Measurements from ENCODE around the gene ZNF580.

The ZNF580 gene

GRCh38 chr19:55674459-55674840, 33.6 kb downstream of the ZNF580 start:
- H3K4me3 ChIP-seq (ENCODE audit: low read depth, low read length) = peak overlapping the region; percentile 94
- TF ChIP-seq CTCF (IDR thresholded peaks at IDR 0.05; ENCODE audit: borderline replicate concordance, insufficient read depth, low read depth, low read length) = no peak

GRCh38 chr19:55674841-55675660, 34.2 kb downstream of the ZNF580 start, which contains the start of gene EPN1:
Gene EPN1, plus strand, starts transcription at chr19:55675226. Its CDS starts 3,402 bp downstream, at chr19:55678628.
- TF ChIP-seq CTCF (IDR thresholded peaks at IDR 0.05; ENCODE audit: borderline replicate concordance, insufficient read depth, low read depth, low read length) = no peak
- H3K4me3 ChIP-seq (ENCODE audit: low read depth, low read length) = peak within 1 kb of the TSS; percentile 94

DNA sequence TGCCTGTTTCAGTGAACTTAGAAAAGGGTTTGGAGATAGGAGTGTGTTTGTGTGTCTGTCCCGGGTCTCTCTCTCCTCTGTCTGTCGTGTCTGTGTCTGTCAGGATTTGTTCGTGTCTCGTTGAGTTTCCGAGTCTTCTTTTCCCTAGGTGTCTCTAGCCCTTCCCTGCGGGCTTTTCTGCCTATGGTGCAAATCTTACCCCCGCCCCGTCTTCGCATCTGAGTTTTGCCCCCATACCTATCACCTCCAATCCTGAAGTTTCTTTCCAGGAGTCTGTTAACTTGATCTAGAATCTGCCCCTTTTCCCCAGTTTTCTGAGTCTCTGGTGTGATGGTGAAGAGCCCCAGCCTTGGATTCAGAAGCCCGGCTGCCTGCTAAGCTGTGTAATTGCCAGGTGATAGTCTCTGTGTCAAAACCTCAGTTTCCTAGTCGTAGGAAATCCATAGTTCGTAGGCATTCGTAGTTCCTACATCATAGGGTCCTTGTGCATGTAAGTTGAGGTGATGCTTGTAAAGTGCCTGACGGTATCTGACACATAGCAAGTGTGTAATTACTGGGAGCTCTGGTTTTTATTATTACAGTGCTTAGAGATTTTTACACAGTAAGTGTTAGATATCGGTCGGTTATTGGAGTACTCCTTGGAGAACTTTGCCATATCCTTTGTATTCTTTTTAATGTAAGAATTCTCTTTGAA, 35.0 kb downstream of the ZNF580 start:
- H3K4me3 ChIP-seq (ENCODE audit: low read depth, low read length) = peak overlapping the region; percentile 94

DNA sequence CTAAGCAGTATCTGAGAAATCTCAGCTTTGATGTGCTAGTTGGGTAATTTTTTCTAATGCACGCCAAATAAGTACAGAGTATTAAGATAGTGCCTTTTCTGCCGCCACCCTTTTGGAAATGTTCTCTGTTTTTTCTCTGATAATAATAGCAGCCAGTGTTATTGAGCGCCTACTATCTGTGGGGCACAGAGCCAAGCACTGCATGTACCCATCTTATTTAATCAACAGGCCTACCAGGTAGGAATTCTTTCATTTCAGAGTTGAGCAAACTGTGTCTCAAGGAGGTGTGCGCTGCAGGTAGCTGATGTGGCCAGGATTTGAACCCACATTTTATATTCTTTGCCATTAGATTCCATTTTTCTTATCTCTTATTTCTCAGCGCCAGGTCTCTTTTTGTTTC, 35.6 kb downstream of the ZNF580 start:
- peak overlapping the region; percentile 94 for H3K4me3 ChIP-seq (ENCODE audit: low read depth, low read length)
- TF ChIP-seq CTCF (IDR thresholded peaks at IDR 0.05; ENCODE audit: borderline replicate concordance, insufficient read depth, low read depth, low read length) = no peak

More for the DNA sequence above, 35.0 kb downstream of the ZNF580 start:
- TF ChIP-seq CTCF (IDR thresholded peaks at IDR 0.05; ENCODE audit: borderline replicate concordance, insufficient read depth, low read depth, low read length) = no peak

- H3K4me3 ChIP-seq (ENCODE audit: low read depth, low read length) = peak overlapping the region; percentile 94
- no peak for TF ChIP-seq CTCF (IDR thresholded peaks at IDR 0.05; ENCODE audit: borderline replicate concordance, insufficient read depth, low read depth, low read length)
Measured at GRCh38 chr19:55676889-55677505, 36.2 kb downstream of the ZNF580 start.

DNA sequence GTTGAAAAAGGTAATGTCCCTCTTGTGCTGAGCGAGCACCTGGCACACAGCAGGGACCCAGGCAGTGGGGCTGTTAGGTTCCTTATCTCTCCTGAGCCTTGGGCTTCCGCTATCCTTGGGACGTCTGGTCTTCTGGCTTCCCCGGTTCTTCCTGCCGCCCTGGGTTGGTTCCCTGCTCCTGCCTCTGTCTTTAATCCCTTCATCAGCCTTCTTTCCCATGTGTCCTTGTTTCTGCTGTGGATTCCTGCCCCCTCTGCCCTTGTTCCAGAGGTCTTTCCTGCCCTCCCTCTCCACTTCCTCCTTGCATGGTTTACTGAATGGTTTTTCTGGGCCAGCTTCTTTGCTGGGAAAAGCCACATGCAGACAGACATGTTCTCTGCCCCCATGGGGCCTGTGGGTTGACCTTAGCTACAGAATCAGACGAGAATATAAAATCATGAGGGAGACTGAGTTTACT, 36.8 kb downstream of the ZNF580 start:
- TF ChIP-seq CTCF (IDR thresholded peaks at IDR 0.05; ENCODE audit: borderline replicate concordance, insufficient read depth, low read depth, low read length) = no peak
- peak overlapping the region; percentile 94 for H3K4me3 ChIP-seq (ENCODE audit: low read depth, low read length)
